ENCODE measurements around the gene SC5D. TPM values are rescaled to one million over a fixed set of nuclear protein-coding genes. Genes with fewer than 3 reads are reported as not detected.
A peak's percentile ranks its signal among the peaks of the same experiment; 100 is the strongest.

Gene SC5D
- total RNA-seq, 4 donors from 2014 or later, result 23.1 to 49.6 (median 36.0) TPM

GRCh38 chr11:121291896-121292494, 576 bp upstream of the SC5D start:
- Histone ChIP-seq H3K27me3 (no peaks in the 10 kb centered on the region), H3K36me3 (no peaks in the 10 kb centered on the region), H3K4me3 (peak overlapping the region; percentile 65 to 92 (median 78)), H3K27ac (peak overlapping the region; percentile 81 to 95 (median 86)), H3K9me3 (no peaks in the 10 kb centered on the region), H3K4me1 (peaks cover 0 to 24% (median 3%) of the 10 kb centered on the region in 4 donors)
- TF ChIP-seq CTCF (IDR thresholded peaks at IDR 0.05) (no peak), POLR2A (IDR thresholded peaks at IDR 0.05) (no peak), EP300 (IDR thresholded peaks at IDR 0.05) (no peak)
- peak in 1 of 2 donors; percentile 18 for DNase-seq (ENCODE audit: low spot score in 2 of 2)
- 1% methylated on average over 19 of the region's 19 CpGs for WGBS, 2 donors

- peaks cover 0 to 24% (median 3%) of the 10 kb centered on the region in 4 donors for H3K4me1 ChIP-seq
These were observed 670 bp downstream of the SC5D start for GRCh38 chr11:121293288-121293594.

GRCh38 chr11:121295246-121296029, 2.9 kb downstream of the SC5D start:
- Histone ChIP-seq H3K27me3 (no peaks in the 10 kb centered on the region), H3K4me1 (peaks cover 0 to 29% (median 3%) of the 10 kb centered on the region in 4 donors), H3K36me3 (no peaks in the 10 kb centered on the region), H3K9me3 (no peaks in the 10 kb centered on the region), H3K4me3 (no peak overlapping the region), H3K27ac (no peak overlapping the region)
- DNase-seq (ENCODE audit: low spot score in 2 of 2), result no peak
- no peak for TF ChIP-seq EP300 (IDR thresholded peaks at IDR 0.05)
- no peak for TF ChIP-seq POLR2A (IDR thresholded peaks at IDR 0.05)
- no peak for TF ChIP-seq CTCF (IDR thresholded peaks at IDR 0.05)
- WGBS, 2 donors, result 85 to 89% methylated on average over 8 of the region's 8 CpGs

More at GRCh38 chr11:121293288-121293594, 670 bp downstream of the SC5D start:
- no peaks in the 10 kb centered on the region for H3K36me3 ChIP-seq
- H3K4me3 ChIP-seq, result peak overlapping the region; percentile 65 to 92 (median 78)
- H3K9me3 ChIP-seq, result no peaks in the 10 kb centered on the region
- WGBS, 2 donors, result 0 to 1% methylated on average over 5 of the region's 5 CpGs
- no peaks in the 10 kb centered on the region for H3K27me3 ChIP-seq
- TF ChIP-seq EP300 (IDR thresholded peaks at IDR 0.05), result no peak
- no peak for TF ChIP-seq CTCF (IDR thresholded peaks at IDR 0.05)
- no peak for TF ChIP-seq POLR2A (IDR thresholded peaks at IDR 0.05)
- no peak for DNase-seq (ENCODE audit: low spot score in 2 of 2)
- peak overlapping the region; percentile 81 to 95 (median 86) for H3K27ac ChIP-seq

GRCh38 chr11:121297872-121298271, 5.3 kb downstream of the SC5D start:
- Histone ChIP-seq H3K4me1 (peaks cover 0 to 31% (median 3%) of the 10 kb centered on the region in 4 donors), H3K9me3 (no peaks in the 10 kb centered on the region), H3K27ac (no peak overlapping the region), H3K27me3 (no peaks in the 10 kb centered on the region), H3K4me3 (no peak overlapping the region), H3K36me3 (no peaks in the 10 kb centered on the region)
- 97 to 98% methylated on average over 5 of the region's 5 CpGs for WGBS, 2 donors
- DNase-seq (ENCODE audit: low spot score in 2 of 2), result no peak
- TF ChIP-seq CTCF (IDR thresholded peaks at IDR 0.05) (no peak), POLR2A (IDR thresholded peaks at IDR 0.05) (no peak), EP300 (IDR thresholded peaks at IDR 0.05) (no peak)

GRCh38 chr11:121298774-121299173, 6.2 kb downstream of the SC5D start:
- peaks cover 0 to 24% (median 2%) of the 10 kb centered on the region in 4 donors for H3K4me1 ChIP-seq
- TF ChIP-seq POLR2A (IDR thresholded peaks at IDR 0.05), result no peak
- TF ChIP-seq CTCF (IDR thresholded peaks at IDR 0.05), result no peak
- no peak for TF ChIP-seq EP300 (IDR thresholded peaks at IDR 0.05)
- H3K9me3 ChIP-seq, result no peaks in the 10 kb centered on the region
- no peaks in the 10 kb centered on the region for H3K27me3 ChIP-seq
- no peak for DNase-seq (ENCODE audit: low spot score in 2 of 2)
- no peak overlapping the region for H3K4me3 ChIP-seq
- no peak overlapping the region for H3K27ac ChIP-seq
- no peaks in the 10 kb centered on the region for H3K36me3 ChIP-seq
- WGBS, 2 donors, result 92 to 94% methylated on average over 5 of the region's 5 CpGs
